WTC11 (cell line): ENCODE results near the gene ATP9B.

ENCODE experiments used
- AFF4 ChIP-seq: sonication (generic); formaldehyde crosslinking; IDR thresholded peaks from 2 replicates; pipeline ENCODE4 v1.8.1; 2023; ENCODE audit warnings: mild to moderate bottlenecking, missing genetic modification reagents, borderline replicate concordance
- AR ChIP-seq: fragments of 250-450 bp; sonication (Bioruptor Pico); IDR thresholded peaks from 2 replicates; pipeline ENCODE4 v1.9.0; 2021; ENCODE audit warnings: mild to moderate bottlenecking
- ATF2 ChIP-seq: sonication (generic); formaldehyde crosslinking; IDR thresholded peaks from 2 replicates; pipeline ENCODE4 v1.8.1; 2022; ENCODE audit warnings: low read depth, missing genetic modification reagents, borderline replicate concordance
- CREB1 ChIP-seq: sonication (generic); formaldehyde crosslinking; IDR thresholded peaks from 2 replicates; pipeline ENCODE4 v1.8.0; 2023; ENCODE audit warnings: mild to moderate bottlenecking, missing genetic modification reagents
- CTCF ChIP-seq: fragments of 200-600 bp; IDR thresholded peaks from 2 replicates; pipeline ENCODE4 v1.8.0; 2022; ENCODE audit warnings: antibody characterized with exemption
- KAT7 ChIP-seq: sonication (generic); formaldehyde crosslinking; IDR thresholded peaks from 2 replicates; pipeline ENCODE4 v1.8.1; 2023; ENCODE audit warnings: missing genetic modification reagents, mild to moderate bottlenecking, borderline replicate concordance
- MAX ChIP-seq: sonication (generic); formaldehyde crosslinking; IDR thresholded peaks from 2 replicates; pipeline ENCODE4 v1.8.0; 2022; ENCODE audit warnings: mild to moderate bottlenecking, missing genetic modification reagents
- NFE2L1 ChIP-seq: sonication (generic); formaldehyde crosslinking; IDR thresholded peaks from 2 replicates; pipeline ENCODE4 v1.8.1; 2023; ENCODE audit warnings: missing genetic modification reagents
- NR1H2 ChIP-seq: sonication (generic); formaldehyde crosslinking; IDR thresholded peaks from 2 replicates; pipeline ENCODE4 v1.9.0; 2021; ENCODE audit warnings: mild to moderate bottlenecking, moderate library complexity, missing genetic modification reagents
- PRDM15 ChIP-seq: sonication (generic); formaldehyde crosslinking; IDR thresholded peaks from 2 replicates; pipeline ENCODE4 v1.8.0; 2022; ENCODE audit warnings: missing genetic modification reagents
- SP1 ChIP-seq: sonication (generic); formaldehyde crosslinking; conservative IDR thresholded peaks from 2 replicates; pipeline ENCODE4 v1.8.1; 2022; ENCODE audit warnings: missing genetic modification reagents
- TP53 ChIP-seq: sonication (generic); formaldehyde crosslinking; IDR thresholded peaks from 2 replicates; pipeline ENCODE4 v1.8.1; 2023; ENCODE audit warnings: mild to moderate bottlenecking, missing genetic modification reagents
- USF2 ChIP-seq: sonication (generic); formaldehyde crosslinking; IDR thresholded peaks from 2 replicates; pipeline ENCODE4 v1.8.1; 2023; ENCODE audit warnings: mild to moderate bottlenecking, missing genetic modification reagents, moderate library complexity

- TF ChIP-seq CTCF, result no peak
- no peak for TF ChIP-seq AFF4 (CRISPR knock-in tag)
- TF ChIP-seq CREB1 (CRISPR knock-in tag), result no peak
- TF ChIP-seq SP1 (CRISPR knock-in tag), result no peak
- TF ChIP-seq MAX (CRISPR knock-in tag), result no peak
- no peak for TF ChIP-seq USF2 (CRISPR knock-in tag)
- TF ChIP-seq NFE2L1 (CRISPR knock-in tag), result no peak
- no peak for TF ChIP-seq AR (CRISPR knock-in tag)
- TF ChIP-seq ATF2 (CRISPR knock-in tag), result no peak
- no peak for TF ChIP-seq NR1H2
- TF ChIP-seq PRDM15, result no peak
- TF ChIP-seq KAT7 (CRISPR knock-in tag), result no peak
- no peak for TF ChIP-seq TP53 (CRISPR knock-in tag)
Observed at GRCh38 chr18:79402209-79402576, 333.0 kb downstream of the ATP9B start.
